LNCaP clone FGC (cell line): Measurements from ENCODE around the gene USP36.
A peak's percentile ranks its signal among the peaks of the same experiment; 100 is the strongest.
"Not testable (repeated sequence)": the region's sequence is repeated elsewhere in the genome, so short reads cannot be mapped to it uniquely, and the experiment has no call there.

Experiments used
- DNase-seq: peaks from one replicate; pipeline ENCODE4 v3.0.0-alpha.2; 2011; ENCODE audit warnings: low read depth
- H3K4me3 ChIP-seq: 2 replicates; pipeline ENCODE4 v1.5.1; 2011; ENCODE audit warnings: mild to moderate bottlenecking, low read depth, low read length, control low read depth
- TF ChIP-seq, protein P1 (sequence below): IDR thresholded peaks from 2 replicates; pipeline ENCODE4 v1.5.1; 2012; ENCODE audit warnings: mild to moderate bottlenecking; ENCODE audit not compliant: control insufficient read depth, insufficient read depth; ENCODE audit errors: extremely low read depth

Gene USP36

DNA sequence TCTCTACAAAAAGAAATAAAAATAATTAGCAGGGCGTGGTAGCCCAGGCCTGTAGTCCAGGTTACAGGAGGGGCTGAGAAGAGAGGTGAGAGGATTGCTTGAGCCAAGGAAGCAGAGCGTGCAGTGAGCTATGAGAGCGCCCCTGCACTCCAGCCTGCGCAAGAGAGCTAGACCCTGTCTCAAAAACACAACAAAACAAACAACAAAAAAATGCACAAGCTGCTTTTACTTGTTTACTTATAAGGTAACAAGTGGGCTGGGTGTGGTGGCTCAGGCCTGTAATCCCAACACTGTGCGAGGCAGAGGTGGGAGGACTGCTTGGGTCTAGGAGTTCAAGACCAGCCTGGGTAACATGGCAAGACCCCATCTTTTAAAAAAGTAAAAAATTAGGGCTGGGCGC is 60.3 kb downstream of the USP36 start:
- no peak for DNase-seq
- H3K4me3 ChIP-seq: peak overlapping the region; percentile 73
- TF ChIP-seq, protein P1, sequence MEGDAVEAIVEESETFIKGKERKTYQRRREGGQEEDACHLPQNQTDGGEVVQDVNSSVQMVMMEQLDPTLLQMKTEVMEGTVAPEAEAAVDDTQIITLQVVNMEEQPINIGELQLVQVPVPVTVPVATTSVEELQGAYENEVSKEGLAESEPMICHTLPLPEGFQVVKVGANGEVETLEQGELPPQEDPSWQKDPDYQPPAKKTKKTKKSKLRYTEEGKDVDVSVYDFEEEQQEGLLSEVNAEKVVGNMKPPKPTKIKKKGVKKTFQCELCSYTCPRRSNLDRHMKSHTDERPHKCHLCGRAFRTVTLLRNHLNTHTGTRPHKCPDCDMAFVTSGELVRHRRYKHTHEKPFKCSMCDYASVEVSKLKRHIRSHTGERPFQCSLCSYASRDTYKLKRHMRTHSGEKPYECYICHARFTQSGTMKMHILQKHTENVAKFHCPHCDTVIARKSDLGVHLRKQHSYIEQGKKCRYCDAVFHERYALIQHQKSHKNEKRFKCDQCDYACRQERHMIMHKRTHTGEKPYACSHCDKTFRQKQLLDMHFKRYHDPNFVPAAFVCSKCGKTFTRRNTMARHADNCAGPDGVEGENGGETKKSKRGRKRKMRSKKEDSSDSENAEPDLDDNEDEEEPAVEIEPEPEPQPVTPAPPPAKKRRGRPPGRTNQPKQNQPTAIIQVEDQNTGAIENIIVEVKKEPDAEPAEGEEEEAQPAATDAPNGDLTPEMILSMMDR: no peak

- DNase-seq: no peak
- H3K4me3 ChIP-seq: no peak overlapping the region
- TF ChIP-seq, protein P1: no peak
Observed at GRCh38 chr17:78779850-78780249, 60.8 kb downstream of the USP36 start.

- DNase-seq, H3K4me3 ChIP-seq: not testable (repeated sequence)
Observed at GRCh38 chr17:78779286-78779651, 61.3 kb downstream of the USP36 start.

DNA sequence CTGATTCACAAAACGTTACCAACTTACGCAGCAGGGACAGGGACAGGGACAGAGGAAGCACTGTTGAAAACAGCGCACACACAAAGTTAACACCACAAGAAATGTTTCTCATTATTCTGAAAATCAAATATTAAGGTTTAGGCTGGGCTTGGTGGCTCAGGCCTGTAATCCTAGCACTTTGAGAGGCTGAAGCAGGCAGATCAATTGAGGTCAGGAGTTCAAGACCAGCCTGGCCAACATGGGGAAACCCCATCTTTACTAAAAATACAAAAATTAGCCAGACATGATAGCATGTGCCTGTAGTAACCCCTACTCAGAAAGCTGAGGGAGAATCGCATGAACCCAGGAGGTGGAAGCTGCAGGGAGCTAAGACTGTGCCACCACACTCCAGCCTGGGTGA is 62.7 kb downstream of the USP36 start:
- TF ChIP-seq, protein P1: no peak
- DNase-seq: no peak
- no peak overlapping the region for H3K4me3 ChIP-seq

GRCh38 chr17:78774956-78775571 is 65.5 kb downstream of the USP36 start:
- TF ChIP-seq, protein P1: no peak
- H3K4me3 ChIP-seq: no peak overlapping the region
- no peak for DNase-seq

- DNase-seq: no peak
- H3K4me3 ChIP-seq: no peak overlapping the region
- TF ChIP-seq, protein P1: no peak
Observed at GRCh38 chr17:78774453-78774852, 66.2 kb downstream of the USP36 start.

DNA sequence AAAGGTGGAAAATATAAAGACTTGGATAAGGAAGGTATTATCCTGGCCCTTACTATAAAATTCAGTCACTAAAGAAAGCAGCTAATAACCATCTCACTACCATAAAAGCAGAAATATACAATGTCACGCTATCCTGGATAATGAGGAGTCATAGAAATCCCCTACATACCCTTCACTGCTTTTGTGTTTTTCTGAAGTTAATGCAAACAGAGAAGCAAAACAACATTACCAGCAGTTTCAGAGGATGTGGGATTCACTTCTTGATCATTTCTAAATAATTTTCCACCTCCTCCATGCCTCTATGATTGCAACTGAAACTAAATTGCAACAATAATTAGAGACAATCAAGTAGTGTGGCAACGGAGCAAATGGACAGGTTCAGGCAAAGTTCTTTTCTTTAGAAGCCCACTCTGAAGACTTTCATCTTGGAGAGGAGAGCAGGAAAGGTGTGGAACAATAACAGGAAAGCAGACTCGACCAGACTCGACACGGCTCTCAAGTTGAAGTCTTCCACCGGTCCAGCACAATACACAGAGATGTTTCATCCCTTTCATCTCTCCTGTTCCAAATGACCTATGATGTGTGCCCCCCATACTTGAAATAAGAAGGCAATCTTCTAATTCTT is 68.7 kb downstream of the USP36 start:
- TF ChIP-seq, protein P1: no peak
- H3K4me3 ChIP-seq: no peak overlapping the region
- no peak for DNase-seq
